HepG2 (cell line): ENCODE measurements around the gene GRIK4. TPM values are rescaled to one million over a fixed set of nuclear protein-coding genes. Genes with fewer than 3 reads are reported as not detected.

ENCODE experiments used
- ATAC-seq: fragments of 200-7000 bp; cut with Tn5 transposase; 3 replicates; pipeline ENCODE4 v1.9.1; 2020; ENCODE audit warnings: mild to moderate bottlenecking, moderate library complexity
- BruUV-seq: library from RNA; stranded (reverse); fragments of 400-500 nt; replicated peaks from 2 replicates; lab custom pipeline; 2021; lab: Mats Ljungman, UMichigan
- CTCF ChIA-PET: fragments of 300-600 bp; formaldehyde crosslinking; extraction: SDS; loops from one replicate; lab custom pipeline; 2021; ENCODE audit warnings: low total read pairs, inconsistent platforms, low intra/inter-chr PET ratio; lab: Yijun Ruan, JAX
- POLR2A ChIA-PET: fragments of 350-600 bp; sonication (Branson Sonifier 250); formaldehyde crosslinking; loops from one replicate; lab custom pipeline; 2020; ENCODE audit warnings: antibody characterized with exemption, inconsistent platforms; lab: Yijun Ruan, JAX
- DNase-seq: peaks from one replicate; pipeline ENCODE4 v3.0.0-alpha.2; 2015; ENCODE audit warnings: low spot score
- FAIRE-seq: peaks from 3 replicates; lab custom pipeline; 2011; peaks lifted over from hg19 to GRCh38; lab: Jason Lieb, UNC
- H2AFZ ChIP-seq: one replicate; pipeline ENCODE4 v1.6.1; 2011; ENCODE audit warnings: low read length, inconsistent platforms
- H3K27ac ChIP-seq: fragments of 300-600 bp; 3 replicates; pipeline ENCODE4 v1.8.0; 2011; ENCODE audit warnings: mixed run types, mild to moderate bottlenecking, mixed read lengths, low read length, inconsistent platforms; ENCODE audit not compliant: insufficient read depth; ENCODE audit errors: extremely low read length
- H3K27me3 ChIP-seq, 2 experiments: fragments of 200-600 bp in 1 of 2; 2 replicates in 1 of 2; 3 replicates in 1 of 2; pipeline versions ENCODE4 v1.6.0 to v1.8.0; 2011; ENCODE audit warnings: low read length in 2 of 2, mild to moderate bottlenecking in 2 of 2, moderate library complexity in 2 of 2, inconsistent platforms in 1 of 2; ENCODE audit not compliant: insufficient read depth in 2 of 2, control insufficient read depth in 1 of 2
- H3K36me3 ChIP-seq, 2 experiments: fragments of 200-600 bp in 1 of 2; replicated peaks in 1 of 2; 2 replicates in 1 of 2; 3 replicates in 1 of 2; pipeline versions ENCODE4 v1.5.1 to v1.8.0; 2011; ENCODE audit warnings: low read length in 2 of 2, inconsistent platforms in 1 of 2; ENCODE audit not compliant: insufficient read depth in 2 of 2, control insufficient read depth in 1 of 2
- H3K4me1 ChIP-seq: 2 replicates; pipeline ENCODE4 v1.5.1; 2012; ENCODE audit warnings: low read length, inconsistent platforms; ENCODE audit not compliant: insufficient read depth
- H3K4me2 ChIP-seq: 2 replicates; pipeline ENCODE4 v1.6.0; 2011; ENCODE audit warnings: low read depth, low read length, inconsistent platforms
- H3K4me3 ChIP-seq, 3 experiments: fragments of 200-600 bp in 1 of 3; sonication (generic), shearing (Covaris generic) in 1 of 3; replicated peaks in 1 of 3; 2 replicates each; pipeline ENCODE4 v1.5.1; 2011 to 2016; ENCODE audit warnings: low read length in 3 of 3, inconsistent platforms in 2 of 3, low read depth in 2 of 3, mild to moderate bottlenecking in 2 of 3, control low read depth in 1 of 3, mixed read lengths in 1 of 3; ENCODE audit not compliant: insufficient read depth in 1 of 3
- H3K79me2 ChIP-seq: one replicate; pipeline ENCODE4 v1.6.1; 2011; ENCODE audit warnings: low read length, inconsistent platforms; ENCODE audit not compliant: insufficient read depth
- H3K9ac ChIP-seq: 2 replicates; pipeline ENCODE4 v1.6.0; 2011; ENCODE audit warnings: mild to moderate bottlenecking, low read depth, low read length, inconsistent platforms; ENCODE audit not compliant: insufficient read depth
- H3K9me3 ChIP-seq: 2 replicates; pipeline ENCODE4 v1.5.1; 2012; ENCODE audit warnings: mild to moderate bottlenecking, low read length
- H4K20me1 ChIP-seq: 2 replicates; pipeline ENCODE4 v1.6.0; 2011; ENCODE audit warnings: inconsistent platforms, mild to moderate bottlenecking, low read length, moderate library complexity; ENCODE audit not compliant: insufficient read depth
- BCL3 ChIP-seq: sonication (generic); formaldehyde crosslinking; IDR thresholded peaks from 2 replicates; pipeline ENCODE4 v1.5.1; 2020; ENCODE audit warnings: mild to moderate bottlenecking, missing genetic modification reagents, moderate library complexity
- CHD4 ChIP-seq: fragments of 200-600 bp; sonication (generic); IDR thresholded peaks from 2 replicates; pipeline ENCODE4 v1.7.0; 2017; ENCODE audit warnings: mild to moderate bottlenecking, low read length, borderline replicate concordance
- CSRNP2 ChIP-seq: sonication (generic); formaldehyde crosslinking; conservative IDR thresholded peaks from 2 replicates; pipeline ENCODE4 v1.8.0; 2022; ENCODE audit warnings: low read depth, missing genetic modification reagents
- HHEX ChIP-seq: IDR thresholded peaks from 2 replicates; pipeline ENCODE4 v1.6.1; 2016; ENCODE audit warnings: control low read depth
- PRMT3 ChIP-seq: sonication (generic); formaldehyde crosslinking; IDR thresholded peaks from 2 replicates; pipeline ENCODE4 v1.8.1; 2022; ENCODE audit warnings: low read depth, mild to moderate bottlenecking, moderate library complexity, missing genetic modification reagents, borderline replicate concordance
- RARA ChIP-seq: IDR thresholded peaks from 2 replicates; pipeline ENCODE4 v1.6.1; 2016; ENCODE audit warnings: missing genetic modification reagents, missing compliant biosample characterization
- SUZ12 ChIP-seq: fragments of 150-350 bp; IDR thresholded peaks from 2 replicates; pipeline ENCODE4 v1.6.1; 2014; ENCODE audit warnings: low read depth, low read length
- TEAD3 ChIP-seq: optimal IDR thresholded peaks from 2 replicates; pipeline ENCODE3; 2016; ENCODE audit warnings: borderline replicate concordance
- USF2 ChIP-seq, 2 experiments: sonication (generic) in 1 of 2; formaldehyde crosslinking in 1 of 2; IDR thresholded peaks; 2 replicates each; pipeline versions ENCODE4 v1.5.1 to v1.6.1; 2011 to 2020; ENCODE audit warnings: borderline replicate concordance in 1 of 2, low read depth in 1 of 2, low read length in 1 of 2, mild to moderate bottlenecking in 1 of 2, missing genetic modification reagents in 1 of 2, moderate library complexity in 1 of 2
- ZFP36 ChIP-seq: fragments of 150-350 bp; IDR thresholded peaks from 2 replicates; pipeline ENCODE4 v1.6.1; 2018; ENCODE audit warnings: borderline replicate concordance, low read length, low read depth; ENCODE audit not compliant: partially characterized antibody
- ZNF839 ChIP-seq: sonication (generic); formaldehyde crosslinking; IDR thresholded peaks from 2 replicates; pipeline ENCODE4 v1.4.0; 2020; ENCODE audit warnings: missing genetic modification reagents, mild to moderate bottlenecking, borderline replicate concordance
- WGBS: methylation state at CpG from one replicate; pipeline ENCODE4 v1.1.6; 2017; ENCODE audit warnings: low lambda C conversion rate; 5-methylcytosine and 5-hydroxymethylcytosine counted together
- in situ Hi-C: cut with HindIII; loops from 2 replicates; pipeline ENCODE4 v1.10.0; 2017; ENCODE audit warnings: low pct_unique_long_range_greater_than_20kb; ENCODE audit not compliant: extremely low pct_ligation_motif_present
- intact Hi-C: fragments of 100-400 bp; cut with micrococcal nuclease; formaldehyde crosslinking; loops from one replicate; pipeline ENCODE4 v1.10.0; 2022; ENCODE audit not compliant: unreplicated experiment
- polyA plus RNA-seq, 8 experiments: library from polyadenylated mRNA; depleted of rRNA in 3 of 8; stranded (reverse) in 7 of 8; unstranded in 1 of 8; fragments of >200 nt; fragmentation: Illumina TruSeq in 4 of 8; extraction: Trizol in 4 of 8; gene quantifications; 2 replicates each; pipeline versions ENCODE4 v1.2.1 to v1.2.3, GENCODE V29; 2011 to 2016; ENCODE audit warnings: low read depth in 4 of 8, missing spikeins in 1 of 8, mixed read lengths in 1 of 8; ENCODE audit not compliant: insufficient read depth in 1 of 8
- total RNA-seq, 5 experiments: library from RNA; depleted of rRNA; stranded (reverse); fragments of >200 nt; fragmentation: Illumina TruSeq; extraction: Trizol; gene quantifications; 2 replicates each; pipeline ENCODE4 v1.2.3, GENCODE V29; 2016; ENCODE audit warnings: low read depth in 1 of 5
- TF ChIP-seq, protein P1 (sequence below): sonication (generic); formaldehyde crosslinking; IDR thresholded peaks from 2 replicates; pipeline ENCODE4 v1.4.0; 2020; ENCODE audit warnings: missing genetic modification reagents, borderline replicate concordance

GRIK4 gene
- total and polyA plus RNA-seq, 2 of the 13 experiments (the other 11 are each of a cell fraction or from before 2014, with no cell fraction given), result 0.04 to 0.07 TPM

- TF ChIP-seq ZNF839, result no peak
- TF ChIP-seq, protein P1, sequence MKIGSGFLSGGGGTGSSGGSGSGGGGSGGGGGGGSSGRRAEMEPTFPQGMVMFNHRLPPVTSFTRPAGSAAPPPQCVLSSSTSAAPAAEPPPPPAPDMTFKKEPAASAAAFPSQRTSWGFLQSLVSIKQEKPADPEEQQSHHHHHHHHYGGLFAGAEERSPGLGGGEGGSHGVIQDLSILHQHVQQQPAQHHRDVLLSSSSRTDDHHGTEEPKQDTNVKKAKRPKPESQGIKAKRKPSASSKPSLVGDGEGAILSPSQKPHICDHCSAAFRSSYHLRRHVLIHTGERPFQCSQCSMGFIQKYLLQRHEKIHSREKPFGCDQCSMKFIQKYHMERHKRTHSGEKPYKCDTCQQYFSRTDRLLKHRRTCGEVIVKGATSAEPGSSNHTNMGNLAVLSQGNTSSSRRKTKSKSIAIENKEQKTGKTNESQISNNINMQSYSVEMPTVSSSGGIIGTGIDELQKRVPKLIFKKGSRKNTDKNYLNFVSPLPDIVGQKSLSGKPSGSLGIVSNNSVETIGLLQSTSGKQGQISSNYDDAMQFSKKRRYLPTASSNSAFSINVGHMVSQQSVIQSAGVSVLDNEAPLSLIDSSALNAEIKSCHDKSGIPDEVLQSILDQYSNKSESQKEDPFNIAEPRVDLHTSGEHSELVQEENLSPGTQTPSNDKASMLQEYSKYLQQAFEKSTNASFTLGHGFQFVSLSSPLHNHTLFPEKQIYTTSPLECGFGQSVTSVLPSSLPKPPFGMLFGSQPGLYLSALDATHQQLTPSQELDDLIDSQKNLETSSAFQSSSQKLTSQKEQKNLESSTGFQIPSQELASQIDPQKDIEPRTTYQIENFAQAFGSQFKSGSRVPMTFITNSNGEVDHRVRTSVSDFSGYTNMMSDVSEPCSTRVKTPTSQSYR (CRISPR knock-in tag), result peak; percentile 28; the same call in 1 of the 2 replicates
- no peak for TF ChIP-seq SUZ12
- no peak for TF ChIP-seq BCL3 (CRISPR knock-in tag)
Measured at GRCh38 chr11:120532832-120533196, 21.3 kb downstream of the GRIK4 start (continued).

- no TSS peak for BruUV-seq
- no peak overlapping the region for H2AFZ ChIP-seq
- H3K4me3 ChIP-seq, result no peak overlapping the region
- H3K36me3 ChIP-seq, result no peaks in the 10 kb centered on the region
- POLR2A ChIA-PET, result no interaction called here
- 63% methylated on average over 13 of the region's 13 CpGs for WGBS
- no peak for DNase-seq
- intact Hi-C loops, result no loop called here
- no peaks in the 10 kb centered on the region for H3K79me2 ChIP-seq
- peaks cover 0 to 5% of the 10 kb centered on the region in 2 experiments; a peak in 2 of 5 replicates for H3K27me3 ChIP-seq
- FAIRE-seq, result no peak
- CTCF ChIA-PET, result no interaction called here
- ATAC-seq, result no peak
- no peak overlapping the region for H3K9ac ChIP-seq
- peaks cover 43% of the 10 kb centered on the region for H3K4me1 ChIP-seq
- no peaks in the 10 kb centered on the region for H4K20me1 ChIP-seq
- no peaks in the 10 kb centered on the region for H3K9me3 ChIP-seq
- no peak overlapping the region for H3K27ac ChIP-seq
- no peak overlapping the region for H3K4me2 ChIP-seq
- in situ Hi-C loops, result no loop called here
- no peak for TF ChIP-seq CHD4
- no peak for TF ChIP-seq RARA (CRISPR knock-in tag)
- peak; percentile 32; the same call in 1 of the 2 replicates for TF ChIP-seq USF2 (IDR thresholded peaks at IDR 0.05; ENCODE audit: low read depth, low read length)
- no peak for TF ChIP-seq USF2 (CRISPR knock-in tag; IDR thresholded peaks at IDR 0.05; ENCODE audit: borderline replicate concordance)
- TF ChIP-seq TEAD3, result no peak
- TF ChIP-seq ZFP36, result no peak
- no peak for TF ChIP-seq PRMT3 (CRISPR knock-in tag)
- TF ChIP-seq CSRNP2 (CRISPR knock-in tag), result no peak
- no peak for TF ChIP-seq HHEX (CRISPR knock-in tag)
Measured at GRCh38 chr11:120536091-120536796, 24.7 kb downstream of the GRIK4 start.
